K562 (cell line): ENCODE results near the gene PRODH2. TPM values are rescaled to one million over a fixed set of nuclear protein-coding genes. Genes with fewer than 3 reads are reported as not detected.

Source experiments
- ATAC-seq: fragments of 200-7000 bp; cut with Tn5 transposase; 3 replicates; pipeline ENCODE4 v1.9.1; 2020; ENCODE audit warnings: moderate library complexity
- BruUV-seq: library from RNA; stranded (reverse); fragments of 400-500 nt; replicated peaks from 2 replicates; lab custom pipeline; 2021; lab: Mats Ljungman, UMichigan
- CTCF ChIA-PET: fragments of 300-600 bp; formaldehyde crosslinking; extraction: SDS; loops from one replicate; lab custom pipeline; 2021; ENCODE audit warnings: low intra/inter-chr PET ratio; lab: Yijun Ruan, JAX
- POLR2A ChIA-PET: fragments of 300-600, 350-650 bp; sonication (Branson Sonifier 250); formaldehyde crosslinking; extraction: SDS; loops from one replicate; lab custom pipeline; 2021; ENCODE audit warnings: antibody characterized with exemption, inconsistent platforms; lab: Yijun Ruan, JAX
- DNase-seq, 4 experiments: peaks; one replicate each; pipeline versions ENCODE4 v3.0.0 to v3.0.0-alpha.2; 2011 to 2018; ENCODE audit warnings: low spot score in 3 of 4, mixed read lengths in 3 of 4; ENCODE audit errors: extremely low read depth in 1 of 4
- FAIRE-seq: peaks from 2 replicates; lab custom pipeline; 2011; peaks lifted over from hg19 to GRCh38; lab: Jason Lieb, UNC
- H2AFZ ChIP-seq: 2 replicates; pipeline ENCODE4 v1.6.0; 2011; ENCODE audit warnings: low read depth, low read length, control low read depth, inconsistent platforms
- H3K27ac ChIP-seq: fragments of 200-600 bp; 3 replicates; pipeline ENCODE4 v1.8.0; 2011; ENCODE audit warnings: low read depth, mild to moderate bottlenecking, control low read depth, inconsistent platforms, low read length, moderate library complexity, mixed read lengths; ENCODE audit errors: extremely low read depth
- H3K27me3 ChIP-seq, 2 experiments: fragments of 300-600 bp in 1 of 2; 2 replicates in 1 of 2; 3 replicates in 1 of 2; pipeline versions ENCODE4 v1.6.0 to v1.8.0; 2011; ENCODE audit warnings: inconsistent platforms in 2 of 2, low read length in 2 of 2, mild to moderate bottlenecking in 1 of 2, mixed read lengths in 1 of 2, moderate library complexity in 1 of 2; ENCODE audit not compliant: control insufficient read depth in 2 of 2, insufficient read depth in 2 of 2
- H3K36me3 ChIP-seq: fragments of 300-600 bp; 3 replicates; pipeline ENCODE4 v1.8.0; 2011; ENCODE audit warnings: mild to moderate bottlenecking, low read length, inconsistent platforms; ENCODE audit not compliant: control insufficient read depth, insufficient read depth
- H3K4me1 ChIP-seq, 2 experiments: fragments of 200-600 bp in 1 of 2; replicated peaks in 1 of 2; 2 replicates in 1 of 2; 3 replicates in 1 of 2; pipeline versions ENCODE4 v1.5.1 to v1.8.0; 2011; ENCODE audit warnings: inconsistent platforms in 2 of 2, low read length in 2 of 2, mild to moderate bottlenecking in 1 of 2, mixed read lengths in 1 of 2, moderate library complexity in 1 of 2; ENCODE audit not compliant: control insufficient read depth in 2 of 2, insufficient read depth in 2 of 2
- H3K4me2 ChIP-seq: 2 replicates; pipeline ENCODE4 v1.6.1; 2011; ENCODE audit warnings: low read length, control low read depth, inconsistent platforms, mixed read lengths; ENCODE audit not compliant: insufficient read depth
- H3K4me3 ChIP-seq: fragments of 200-600 bp; sonication (generic), shearing (Covaris generic); 2 replicates; pipeline ENCODE4 v1.5.1; 2016; ENCODE audit warnings: control low read depth, inconsistent platforms
- H3K79me2 ChIP-seq: fragments of 200-600 bp; 3 replicates; pipeline ENCODE4 v1.8.0; 2011; ENCODE audit warnings: low read length, inconsistent platforms; ENCODE audit not compliant: control insufficient read depth, insufficient read depth
- H3K9ac ChIP-seq, 2 experiments: 2 replicates each; pipeline versions ENCODE4 v1.6.0 to v1.6.1; 2011; ENCODE audit warnings: low read depth in 2 of 2, low read length in 2 of 2, control low read depth in 1 of 2, inconsistent platforms in 1 of 2, mild to moderate bottlenecking in 1 of 2, mixed read lengths in 1 of 2; ENCODE audit not compliant: insufficient read depth in 1 of 2
- H3K9me1 ChIP-seq: one replicate; pipeline ENCODE4 v1.6.0; 2011; ENCODE audit warnings: inconsistent platforms, mild to moderate bottlenecking, low read length, moderate library complexity; ENCODE audit not compliant: control insufficient read depth, insufficient read depth
- H3K9me3 ChIP-seq: replicated peaks from 2 replicates; pipeline ENCODE4 v1.5.1; 2011; ENCODE audit warnings: low read depth, low read length, inconsistent platforms; ENCODE audit not compliant: control insufficient read depth, insufficient read depth
- H4K20me1 ChIP-seq: replicated peaks from 2 replicates; pipeline ENCODE4 v1.6.1; 2011; ENCODE audit warnings: low read length, inconsistent platforms, mixed read lengths; ENCODE audit not compliant: control insufficient read depth, insufficient read depth
- HNRNPH1 ChIP-seq: fragments of 200-400 bp; formaldehyde crosslinking; optimal IDR thresholded peaks from 2 replicates; pipeline ENCODE3; 2017; ENCODE audit warnings: low read depth, mild to moderate bottlenecking, low read length, moderate library complexity
- KLF16 ChIP-seq: IDR thresholded peaks from 2 replicates; pipeline ENCODE4 v1.6.1; 2016; ENCODE audit warnings: antibody characterized with exemption
- MAFG ChIP-seq: fragments of 450-650 bp; conservative IDR thresholded peaks from 2 replicates; pipeline ENCODE4 v1.6.1; 2016; ENCODE audit warnings: missing genetic modification characterization, missing compliant biosample characterization
- TBP ChIP-seq: optimal IDR thresholded peaks from 2 replicates; pipeline ENCODE3; 2011; ENCODE audit warnings: low read depth, low read length, improper control_type of control experiment
- ZNF224 ChIP-seq: sonication (generic); formaldehyde crosslinking; IDR thresholded peaks from 2 replicates; pipeline ENCODE4 v1.8.0; 2022; ENCODE audit warnings: mild to moderate bottlenecking, missing genetic modification reagents
- WGBS: fragments of 100-300 bp; shearing (Covaris generic); methylation state at CpG from one replicate; pipeline ENCODE4 v1.1.6; 2016; ENCODE audit warnings: low coverage, mixed read lengths; ENCODE audit not compliant: insufficient coverage; ENCODE audit errors: missing lambda C conversion rate; 5-methylcytosine and 5-hydroxymethylcytosine counted together
- in situ Hi-C: fragments of 300-500 bp; cut with MboI; formaldehyde crosslinking; loops from 4 replicates; pipeline ENCODE4 v1.15.0; 2018; ENCODE audit warnings: inconsistent platforms, mixed read lengths
- intact Hi-C: fragments of 100-400 bp; cut with micrococcal nuclease; formaldehyde crosslinking; loops from 2 replicates; pipeline ENCODE4 v1.14.2; 2022
- polyA plus RNA-seq, 8 experiments: library from polyadenylated mRNA; depleted of rRNA in 4 of 8; stranded (reverse) in 5 of 8; unstranded in 3 of 8; fragments of >200 nt; fragmentation: Nextera tagmentation in 2 of 8; fragmentation: Illumina TruSeq in 1 of 8; extraction: Ambion mirVana in 2 of 8; extraction: Trizol in 1 of 8; gene quantifications; 2 replicates each; pipeline versions ENCODE4 v1.2.1 to v1.2.3, GENCODE V29; 2011 to 2014; ENCODE audit warnings: inconsistent platforms in 1 of 8, missing spikeins in 1 of 8
- total RNA-seq, 7 experiments: library from RNA; depleted of rRNA in 6 of 7; stranded (reverse); fragments of >200 nt in 6 of 7; fragmentation: Illumina TruSeq in 2 of 7; extraction: Trizol in 2 of 7; gene quantifications; 2 replicates each; pipeline versions ENCODE4 v1.2.1 to v1.2.3, GENCODE V29; 2011 to 2021; ENCODE audit warnings: low replicate concordance in 1 of 7

The PRODH2 gene
- total and polyA plus RNA-seq, 9 of the 15 experiments (the other 6 are each of a cell fraction or from before 2014, with no cell fraction given), result not detected

GRCh38 chr19:35788205-35788960, 24.3 kb downstream of the PRODH2 start:
- ATAC-seq (no peak), DNase-seq (no peak), FAIRE-seq (no peak)
- WGBS, result 28% methylated on average over 5 of the region's 12 CpGs
- CTCF ChIA-PET, result no interaction called here
- H3K4me3 ChIP-seq, result no peak overlapping the region
- no peaks in the 10 kb centered on the region for H4K20me1 ChIP-seq
- POLR2A ChIA-PET, result interaction anchor here (1.2 to 1.3 kb wide), 2 partner anchors 11 to 22 kb away, joined by 3 read pairs; no protein-coding TSS in a partner anchor
- H3K4me2 ChIP-seq, result no peak overlapping the region
- H3K4me1 ChIP-seq, result peaks cover 0 to 60% of the 10 kb centered on the region in 2 experiments; a peak in 3 of 5 replicates
- BruUV-seq, result no TSS peak
- no peaks in the 10 kb centered on the region for H3K9me3 ChIP-seq
- in situ Hi-C loops, result no loop called here
- no peaks in the 10 kb centered on the region for H3K9me1 ChIP-seq
- H3K79me2 ChIP-seq, result no peaks in the 10 kb centered on the region
- H3K36me3 ChIP-seq, result no peaks in the 10 kb centered on the region
- no peaks in the 10 kb centered on the region for H3K27me3 ChIP-seq
- intact Hi-C loops, result no loop called here
- H2AFZ ChIP-seq, result no peak overlapping the region
- no peak overlapping the region for H3K27ac ChIP-seq
- H3K9ac ChIP-seq, result no peak overlapping the region
- no peak for TF ChIP-seq TBP
- no peak for TF ChIP-seq KLF16
- no peak for TF ChIP-seq HNRNPH1
- TF ChIP-seq ZNF224, result no peak
- TF ChIP-seq MAFG (tag), result no peak
- TF ChIP-seq, all 486 proteins: peak for 0
